ENCODE results near the gene GAS6. TPM values are rescaled to one million over a fixed set of nuclear protein-coding genes. Genes with fewer than 3 reads are reported as not detected.

The GAS6 gene
- total and polyA plus RNA-seq, 9 of the 15 experiments (the other 6 are each of a cell fraction or from before 2014, with no cell fraction given) = 0.14 to 9.7 (median 4.7) TPM; not detected in 1

- no peak for TF ChIP-seq ZNF592 (IDR thresholded peaks at IDR 0.05)
- TF ChIP-seq, protein P1, sequence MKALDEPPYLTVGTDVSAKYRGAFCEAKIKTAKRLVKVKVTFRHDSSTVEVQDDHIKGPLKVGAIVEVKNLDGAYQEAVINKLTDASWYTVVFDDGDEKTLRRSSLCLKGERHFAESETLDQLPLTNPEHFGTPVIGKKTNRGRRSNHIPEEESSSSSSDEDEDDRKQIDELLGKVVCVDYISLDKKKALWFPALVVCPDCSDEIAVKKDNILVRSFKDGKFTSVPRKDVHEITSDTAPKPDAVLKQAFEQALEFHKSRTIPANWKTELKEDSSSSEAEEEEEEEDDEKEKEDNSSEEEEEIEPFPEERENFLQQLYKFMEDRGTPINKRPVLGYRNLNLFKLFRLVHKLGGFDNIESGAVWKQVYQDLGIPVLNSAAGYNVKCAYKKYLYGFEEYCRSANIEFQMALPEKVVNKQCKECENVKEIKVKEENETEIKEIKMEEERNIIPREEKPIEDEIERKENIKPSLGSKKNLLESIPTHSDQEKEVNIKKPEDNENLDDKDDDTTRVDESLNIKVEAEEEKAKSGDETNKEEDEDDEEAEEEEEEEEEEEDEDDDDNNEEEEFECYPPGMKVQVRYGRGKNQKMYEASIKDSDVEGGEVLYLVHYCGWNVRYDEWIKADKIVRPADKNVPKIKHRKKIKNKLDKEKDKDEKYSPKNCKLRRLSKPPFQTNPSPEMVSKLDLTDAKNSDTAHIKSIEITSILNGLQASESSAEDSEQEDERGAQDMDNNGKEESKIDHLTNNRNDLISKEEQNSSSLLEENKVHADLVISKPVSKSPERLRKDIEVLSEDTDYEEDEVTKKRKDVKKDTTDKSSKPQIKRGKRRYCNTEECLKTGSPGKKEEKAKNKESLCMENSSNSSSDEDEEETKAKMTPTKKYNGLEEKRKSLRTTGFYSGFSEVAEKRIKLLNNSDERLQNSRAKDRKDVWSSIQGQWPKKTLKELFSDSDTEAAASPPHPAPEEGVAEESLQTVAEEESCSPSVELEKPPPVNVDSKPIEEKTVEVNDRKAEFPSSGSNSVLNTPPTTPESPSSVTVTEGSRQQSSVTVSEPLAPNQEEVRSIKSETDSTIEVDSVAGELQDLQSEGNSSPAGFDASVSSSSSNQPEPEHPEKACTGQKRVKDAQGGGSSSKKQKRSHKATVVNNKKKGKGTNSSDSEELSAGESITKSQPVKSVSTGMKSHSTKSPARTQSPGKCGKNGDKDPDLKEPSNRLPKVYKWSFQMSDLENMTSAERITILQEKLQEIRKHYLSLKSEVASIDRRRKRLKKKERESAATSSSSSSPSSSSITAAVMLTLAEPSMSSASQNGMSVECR (CRISPR knock-in tag; IDR thresholded peaks at IDR 0.05) = no peak
- TF ChIP-seq, protein P2, sequence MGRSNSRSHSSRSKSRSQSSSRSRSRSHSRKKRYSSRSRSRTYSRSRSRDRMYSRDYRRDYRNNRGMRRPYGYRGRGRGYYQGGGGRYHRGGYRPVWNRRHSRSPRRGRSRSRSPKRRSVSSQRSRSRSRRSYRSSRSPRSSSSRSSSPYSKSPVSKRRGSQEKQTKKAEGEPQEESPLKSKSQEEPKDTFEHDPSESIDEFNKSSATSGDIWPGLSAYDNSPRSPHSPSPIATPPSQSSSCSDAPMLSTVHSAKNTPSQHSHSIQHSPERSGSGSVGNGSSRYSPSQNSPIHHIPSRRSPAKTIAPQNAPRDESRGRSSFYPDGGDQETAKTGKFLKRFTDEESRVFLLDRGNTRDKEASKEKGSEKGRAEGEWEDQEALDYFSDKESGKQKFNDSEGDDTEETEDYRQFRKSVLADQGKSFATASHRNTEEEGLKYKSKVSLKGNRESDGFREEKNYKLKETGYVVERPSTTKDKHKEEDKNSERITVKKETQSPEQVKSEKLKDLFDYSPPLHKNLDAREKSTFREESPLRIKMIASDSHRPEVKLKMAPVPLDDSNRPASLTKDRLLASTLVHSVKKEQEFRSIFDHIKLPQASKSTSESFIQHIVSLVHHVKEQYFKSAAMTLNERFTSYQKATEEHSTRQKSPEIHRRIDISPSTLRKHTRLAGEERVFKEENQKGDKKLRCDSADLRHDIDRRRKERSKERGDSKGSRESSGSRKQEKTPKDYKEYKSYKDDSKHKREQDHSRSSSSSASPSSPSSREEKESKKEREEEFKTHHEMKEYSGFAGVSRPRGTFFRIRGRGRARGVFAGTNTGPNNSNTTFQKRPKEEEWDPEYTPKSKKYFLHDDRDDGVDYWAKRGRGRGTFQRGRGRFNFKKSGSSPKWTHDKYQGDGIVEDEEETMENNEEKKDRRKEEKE (IDR thresholded peaks at IDR 0.05; ENCODE audit: borderline replicate concordance in 1 of 2, control insufficient read depth in 1 of 2, low read depth in 2 of 2, low read length in 1 of 2) = no peak
- no peak for TF ChIP-seq ZSCAN32 (CRISPR knock-in tag; IDR thresholded peaks at IDR 0.05)
Observed at GRCh38 chr13:113817860-113818691, 45.8 kb downstream of the GAS6 start (continued).

Data from K562 (cell line).